Heart left ventricle (tissue), 13 donors: ENCODE data around the gene NRGN.

Source experiments
- CTCF ChIP-seq, 12 donors: fragments of 200-600 bp; sonication (generic) in 4 of 12; IDR thresholded peaks; one replicate each; pipeline versions ENCODE4 v1.5.0 to v1.8.0; 2018 to 2022; ENCODE audit warnings: antibody characterized with exemption in 12 of 12, mild to moderate bottlenecking in 5 of 12
- POLR2A ChIP-seq, 2 donors: fragments of 450-650 bp; IDR thresholded peaks; one replicate each; pipeline ENCODE4 v1.6.1; 2017; ENCODE audit warnings: antibody characterized with exemption in 2 of 2, mild to moderate bottlenecking in 2 of 2, moderate library complexity in 2 of 2
- donor health status: ischemic (EF 13 %, LVEDD 7.1; RV severe dilation, severe dysfunction).
- donor health status: DM: no; HTN: yes; CAD: no.
- donor health status: DM: no; HTN: no; CAD: no.
- donor health status: ischemic (EF 25% LVEDD 6.9; RV normal size, moderate dysfunction).
- donor health status: ischemic (EF 25% LVEDD 5.7; RV mildly dilated, moderate dysfunction).
- donor health status: ischemic (EF 35%, LVEDD 5.7; RV mildly dilated, moderate dysfunction).
- donor health status: nonischemic (EF 11% LVEDD 7.7; RV severe dilation, severe dysfunction).
- donor health status: DM: yes; HTN: yes; CAD: no.
- donor health status: PGD.
- donor health status: ischemic (EF 29% LVEDD 5.4; RV normal size, mild dysfunction).
- donor health status: nonischemic (EF 23%, LVEDD 6.1; RV moderate dilation, normal function).

GRCh38 chr11:124766156-124766555 is 26.4 kb downstream of the NRGN start:
- TF ChIP-seq CTCF (IDR thresholded peaks at IDR 0.05): no peak
- TF ChIP-seq POLR2A (IDR thresholded peaks at IDR 0.05): no peak
